IMR-90 (cell line): ENCODE results near the gene DNASE1. TPM values are rescaled to one million over a fixed set of nuclear protein-coding genes. Genes with fewer than 3 reads are reported as not detected.

Experiments
- ATAC-seq: fragments of 200-7000 bp; cut with Tn5 transposase; 2 replicates; pipeline ENCODE4 v1.9.1; 2020; ENCODE audit warnings: low read depth, mild to moderate bottlenecking, moderate library complexity
- BruUV-seq: library from RNA; stranded (reverse); fragments of 400-500 nt; replicated peaks from 2 replicates; lab custom pipeline; 2021; lab: Mats Ljungman, UMichigan
- CTCF ChIA-PET: fragments of 300-600 bp; formaldehyde crosslinking; extraction: SDS; loops from one replicate; lab custom pipeline; 2021; ENCODE audit warnings: antibody characterized with exemption; lab: Yijun Ruan, JAX
- POLR2A ChIA-PET: fragments of 300-600 bp; sonication (Branson Sonifier 250); formaldehyde crosslinking; loops from one replicate; lab custom pipeline; 2022; ENCODE audit warnings: antibody characterized with exemption; ENCODE audit not compliant: unreplicated experiment; lab: Charles Lee
- DNase-seq: peaks from one replicate; pipeline ENCODE4 v3.0.0; 2013
- H2AFZ ChIP-seq: replicated peaks from 2 replicates; pipeline ENCODE3; 2013; ENCODE audit warnings: low read length, mild to moderate bottlenecking; ENCODE audit not compliant: poor library complexity
- H2AK5ac ChIP-seq: 2 replicates; pipeline ENCODE4 v1.6.1; 2013; ENCODE audit warnings: low read depth, low read length, inconsistent platforms
- H2AK9ac ChIP-seq: replicated peaks from 2 replicates; pipeline ENCODE3; 2013; ENCODE audit warnings: mild to moderate bottlenecking, low read depth, low read length, moderate library complexity; ENCODE audit not compliant: poor library complexity
- H2BK120ac ChIP-seq: 2 replicates; pipeline ENCODE4 v1.6.1; 2013; ENCODE audit warnings: low read depth, low read length, inconsistent platforms
- H2BK15ac ChIP-seq: 3 replicates; pipeline ENCODE4 v1.6.1; 2013; ENCODE audit warnings: low read depth, low read length, inconsistent platforms
- H2BK20ac ChIP-seq: 2 replicates; pipeline ENCODE4 v1.6.1; 2013; ENCODE audit warnings: low read depth, mild to moderate bottlenecking, inconsistent platforms, low read length, moderate library complexity
- H2BK5ac ChIP-seq: 2 replicates; pipeline ENCODE4 v1.6.1; 2013; ENCODE audit warnings: mild to moderate bottlenecking, low read depth, low read length, inconsistent platforms; ENCODE audit not compliant: poor library complexity, severe bottlenecking
- H3K14ac ChIP-seq: replicated peaks from 2 replicates; pipeline ENCODE4 v1.6.1; 2013; ENCODE audit warnings: low read depth, low read length, inconsistent platforms
- H3K18ac ChIP-seq: 2 replicates; pipeline ENCODE4 v1.6.1; 2013; ENCODE audit warnings: low read depth, low read length, control low read depth
- H3K23ac ChIP-seq: 2 replicates; pipeline ENCODE4 v1.6.1; 2013; ENCODE audit warnings: low read depth, low read length, inconsistent platforms
- H3K27ac ChIP-seq: 2 replicates; pipeline ENCODE4 v1.5.1; 2013; ENCODE audit warnings: mild to moderate bottlenecking, control low read depth, low read length; ENCODE audit not compliant: insufficient read depth
- H3K27me3 ChIP-seq: 2 replicates; pipeline ENCODE4 v1.6.1; 2013; ENCODE audit warnings: low read length; ENCODE audit not compliant: control insufficient read depth, insufficient read depth
- H3K36me3 ChIP-seq: 2 replicates; pipeline ENCODE4 v1.6.1; 2013; ENCODE audit warnings: low read length, mixed read lengths; ENCODE audit not compliant: control insufficient read depth, insufficient read depth
- H3K4ac ChIP-seq: 2 replicates; pipeline ENCODE4 v1.6.1; 2013; ENCODE audit warnings: low read depth, low read length, inconsistent platforms
- H3K4me1 ChIP-seq: 2 replicates; pipeline ENCODE4 v1.6.1; 2013; ENCODE audit warnings: low read length, mixed read lengths; ENCODE audit not compliant: control insufficient read depth, insufficient read depth
- H3K4me2 ChIP-seq: 2 replicates; pipeline ENCODE4 v1.6.1; 2013; ENCODE audit warnings: low read depth, mild to moderate bottlenecking, control low read depth, low read length, moderate library complexity
- H3K4me3 ChIP-seq: 2 replicates; pipeline ENCODE4 v1.5.1; 2013; ENCODE audit warnings: low read depth, mild to moderate bottlenecking, control low read depth, low read length, moderate library complexity; ENCODE audit not compliant: insufficient read depth
- H3K56ac ChIP-seq: 2 replicates; pipeline ENCODE4 v1.6.1; 2013; ENCODE audit warnings: low read length, inconsistent platforms; ENCODE audit not compliant: insufficient read depth; ENCODE audit errors: extremely low read depth
- H3K79me1 ChIP-seq, 2 experiments: 2 replicates each; pipeline ENCODE4 v1.6.1; 2013; ENCODE audit warnings: low read length in 2 of 2, inconsistent platforms in 1 of 2, low read depth in 1 of 2
- H3K9ac ChIP-seq: 2 replicates; pipeline ENCODE4 v1.6.1; 2013; ENCODE audit warnings: low read depth, low read length, control low read depth
- H3K9me1 ChIP-seq: 2 replicates; pipeline ENCODE4 v1.6.1; 2013; ENCODE audit warnings: low read length, inconsistent platforms; ENCODE audit not compliant: insufficient read depth
- H3K9me3 ChIP-seq: 2 replicates; pipeline ENCODE4 v1.6.1; 2013; ENCODE audit warnings: low read length; ENCODE audit not compliant: control insufficient read depth, insufficient read depth
- H4K20me1 ChIP-seq: 2 replicates; pipeline ENCODE4 v1.6.1; 2013; ENCODE audit warnings: low read length, inconsistent platforms; ENCODE audit not compliant: insufficient read depth
- H4K5ac ChIP-seq: 2 replicates; pipeline ENCODE4 v1.6.1; 2013; ENCODE audit warnings: mild to moderate bottlenecking, low read depth, low read length, control low read depth
- H4K8ac ChIP-seq, 2 experiments: 2 replicates each; pipeline ENCODE4 v1.6.1; 2013; ENCODE audit warnings: low read depth in 2 of 2, low read length in 2 of 2, control low read depth in 1 of 2, inconsistent platforms in 1 of 2
- H4K91ac ChIP-seq: 2 replicates; pipeline ENCODE4 v1.6.1; 2013; ENCODE audit warnings: low read depth, low read length, inconsistent platforms; ENCODE audit not compliant: insufficient read depth
- CHD1 ChIP-seq: IDR thresholded peaks from 2 replicates; pipeline ENCODE4 v1.6.1; 2012; ENCODE audit warnings: low read depth, low read length, improper control_type of control experiment
- ELK1 ChIP-seq: fragments of 150-350 bp; IDR thresholded peaks from 2 replicates; pipeline ENCODE4 v1.6.1; 2016; ENCODE audit warnings: low read depth, mild to moderate bottlenecking, low read length, moderate library complexity, borderline replicate concordance
- FOS ChIP-seq: fragments of 150-350 bp; IDR thresholded peaks from 2 replicates; pipeline ENCODE4 v1.6.1; 2016; ENCODE audit warnings: low read depth, low read length
- MAZ ChIP-seq: IDR thresholded peaks from 2 replicates; pipeline ENCODE4 v1.6.1; 2012; ENCODE audit warnings: low read depth, mild to moderate bottlenecking, low read length, improper control_type of control experiment, moderate library complexity, borderline replicate concordance
- NFE2L2 ChIP-seq: fragments of 150-350 bp; IDR thresholded peaks from 2 replicates; pipeline ENCODE4 v1.6.1; 2016; ENCODE audit warnings: low read depth, mild to moderate bottlenecking, low read length
- POLR2A ChIP-seq: IDR thresholded peaks from 2 replicates; pipeline ENCODE4 v1.6.1; 2012; ENCODE audit warnings: mild to moderate bottlenecking, low read depth, low read length
- SMC3 ChIP-seq: fragments of 150-350 bp; IDR thresholded peaks from 2 replicates; pipeline ENCODE4 v1.6.1; 2016; ENCODE audit warnings: low read depth, mild to moderate bottlenecking, antibody characterized with exemption, low read length, moderate library complexity
- WGBS, 2 experiments: methylation state at CpG; one replicate each; pipeline versions ENCODE4 v1.1.5 to v1.1.7; 2013; ENCODE audit warnings: missing lambda C conversion rate in 2 of 2; ENCODE audit not compliant: insufficient read length in 1 of 2; ENCODE audit errors: extremely low coverage in 2 of 2; 5-methylcytosine and 5-hydroxymethylcytosine counted together
- dilution Hi-C: fragments of 300-500 bp; cut with HindIII; formaldehyde crosslinking; loops from one replicate; pipeline ENCODE4 v1.14.3; 2018; ENCODE audit warnings: low sequenced_read_pairs; ENCODE audit not compliant: unreplicated experiment
- in situ Hi-C: fragments of 300-500 bp; cut with MboI; formaldehyde crosslinking; loops from 3 replicates; pipeline ENCODE4 v1.14.3; 2019; ENCODE audit warnings: low sequenced_read_pairs, inconsistent platforms, mixed read lengths
- intact Hi-C: fragments of 100-400 bp; cut with micrococcal nuclease; formaldehyde crosslinking; loops from 2 replicates; pipeline ENCODE4 v1.10.0; 2022
- polyA plus RNA-seq, 3 experiments: library from polyadenylated mRNA; depleted of rRNA; stranded (reverse); fragments of >200 nt; gene quantifications; 2 replicates each; pipeline ENCODE4 v1.2.3, GENCODE V29; 2012; ENCODE audit warnings: low replicate concordance in 1 of 3
- total RNA-seq: library from RNA; depleted of rRNA; stranded (reverse); fragments of >200 nt; gene quantifications from 2 replicates; pipeline ENCODE4 v1.2.3, GENCODE V29; 2012

The DNASE1 gene
- total and polyA plus RNA-seq, 2 of the 4 experiments (the other 2 are of a cell fraction), result 5.4 to 15.9 TPM

DNA sequence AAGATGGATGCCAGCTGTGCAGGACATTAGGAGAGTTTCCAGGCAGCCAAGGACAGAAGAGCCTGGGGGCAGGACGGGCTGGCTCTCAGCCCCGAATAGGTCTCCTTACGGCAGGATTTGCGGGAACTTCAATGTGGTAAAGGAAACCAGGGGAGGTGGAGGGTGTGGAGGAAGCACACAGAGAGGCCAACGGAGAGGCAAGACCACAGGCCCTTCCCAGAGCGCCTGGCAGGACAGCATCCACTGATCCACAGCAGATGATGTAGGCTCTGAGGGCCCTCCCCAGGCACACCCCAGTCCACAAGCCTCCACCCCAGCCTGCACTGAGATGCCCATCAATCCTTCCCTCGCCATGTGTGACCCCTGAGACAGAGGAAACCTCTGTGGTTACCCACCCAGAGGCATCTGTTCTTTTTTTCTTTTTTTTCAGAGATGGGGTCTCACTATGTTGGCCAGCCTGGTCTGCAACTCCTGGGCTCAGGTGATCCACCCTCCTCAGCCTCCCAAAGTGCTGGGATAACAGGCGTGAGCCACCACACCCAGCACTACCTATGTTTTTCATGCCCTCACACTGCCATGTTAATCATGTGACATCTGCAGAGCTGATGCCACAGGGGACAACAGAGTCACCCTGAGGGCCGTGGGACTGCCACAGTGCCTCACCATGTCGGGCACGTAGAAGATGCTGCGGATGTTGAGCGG is 19.3 kb downstream of the DNASE1 start:
- Histone ChIP-seq H2BK120ac (no peak overlapping the region), H4K5ac (no peak overlapping the region), H3K4me3 (no peak overlapping the region), H3K9ac (no peak overlapping the region), H3K79me1 (peaks cover 0 to 7% of the 10 kb centered on the region in 2 experiments; a peak in 2 of 4 replicates), H4K20me1 (no peaks in the 10 kb centered on the region), H3K27ac (no peak overlapping the region), H3K4me1 (no peaks in the 10 kb centered on the region), H3K9me3 (peaks cover 4% of the 10 kb centered on the region), H3K18ac (no peak overlapping the region), H2AFZ (no peak overlapping the region), H3K9me1 (no peaks in the 10 kb centered on the region), H2BK5ac (no peak overlapping the region), H3K56ac (no peak overlapping the region), H2BK15ac (no peak overlapping the region), H3K4ac (no peak overlapping the region), H3K14ac (no peak overlapping the region), H3K36me3 (peaks cover 49% of the 10 kb centered on the region), H4K91ac (no peak overlapping the region), H2AK5ac (no peak overlapping the region), H4K8ac (no peak overlapping the region), H2BK20ac (no peak overlapping the region), H3K27me3 (no peaks in the 10 kb centered on the region), H3K4me2 (no peak overlapping the region), H2AK9ac (no peak overlapping the region), H3K23ac (no peak overlapping the region)
- BruUV-seq, result no TSS peak
- TF ChIP-seq FOS (no peak), ELK1 (no peak), CHD1 (no peak), NFE2L2 (no peak), MAZ (no peak), SMC3 (no peak), POLR2A (no peak)
- CTCF ChIA-PET, result no interaction called here
- in situ Hi-C loops (no loop called here), dilution Hi-C loops (no loop called here), intact Hi-C loops (no loop called here)
- no peak for DNase-seq
- POLR2A ChIA-PET, result no interaction called here
- no peak for ATAC-seq
- WGBS, 2 experiments, result 94% methylated on average over 5 of the region's 13 CpGs; no CpG with 5 or more reads in 1 of the 2 experiments
